CD4-positive, alpha-beta T cell treated with Interleukin-6 for 4 hours (primary cell): Measurements from ENCODE around the gene ADGRG6.
"Not testable (repeated sequence)": the region's sequence is repeated elsewhere in the genome, so short reads cannot be mapped to it uniquely, and the experiment has no call there.

Experiments used
- DNase-seq: peaks from one replicate; pipeline ENCODE4 v3.0.0-alpha.2; 2020; ENCODE audit warnings: mixed read lengths

The ADGRG6 gene

GRCh38 chr6:142414462-142415250 lies 112.8 kb downstream of the ADGRG6 start:
- no peak for DNase-seq

- DNase-seq: no peak
Observed at GRCh38 chr6:142416179-142416578, 114.4 kb downstream of the ADGRG6 start.

- no peak for DNase-seq
Observed at GRCh38 chr6:142416686-142417085, 114.9 kb downstream of the ADGRG6 start.

- DNase-seq: no peak
Observed at GRCh38 chr6:142417331-142417750, 115.5 kb downstream of the ADGRG6 start.

GRCh38 chr6:142419071-142419470 lies 117.3 kb downstream of the ADGRG6 start:
- no peak for DNase-seq

GRCh38 chr6:142420802-142421201 lies 119.0 kb downstream of the ADGRG6 start:
- DNase-seq: no peak

GRCh38 chr6:142421285-142422117 lies 119.7 kb downstream of the ADGRG6 start:
- no peak for DNase-seq

- DNase-seq: not testable (repeated sequence)
Observed at GRCh38 chr6:142426444-142427132, 124.8 kb downstream of the ADGRG6 start.

GRCh38 chr6:142428468-142428867 lies 126.7 kb downstream of the ADGRG6 start:
- not testable (repeated sequence) for DNase-seq

- no peak for DNase-seq
Observed at GRCh38 chr6:142429195-142429594, 127.4 kb downstream of the ADGRG6 start.

- no peak for DNase-seq
Observed at GRCh38 chr6:142433419-142433818, 131.6 kb downstream of the ADGRG6 start.

GRCh38 chr6:142438898-142439297 lies 137.1 kb downstream of the ADGRG6 start:
- DNase-seq: no peak

- no peak for DNase-seq
Observed at GRCh38 chr6:142440600-142441293, 138.9 kb downstream of the ADGRG6 start.

- DNase-seq: no peak
Observed at GRCh38 chr6:142441716-142442115, 139.9 kb downstream of the ADGRG6 start.

- no peak for DNase-seq
Observed at GRCh38 chr6:142443102-142443501, 141.3 kb downstream of the ADGRG6 start.

- no peak for DNase-seq
Observed at GRCh38 chr6:142443532-142443931, 141.7 kb downstream of the ADGRG6 start.

GRCh38 chr6:142444376-142444775 lies 142.6 kb downstream of the ADGRG6 start:
- DNase-seq: no peak

- DNase-seq: no peak
Observed at GRCh38 chr6:142444881-142445301, 143.1 kb downstream of the ADGRG6 start.

- no peak for DNase-seq
Observed at GRCh38 chr6:142446168-142446567, 144.4 kb downstream of the ADGRG6 start.

GRCh38 chr6:142446576-142446975 lies 144.8 kb downstream of the ADGRG6 start:
- no peak for DNase-seq

GRCh38 chr6:142448091-142448729 lies 146.4 kb downstream of the ADGRG6 start:
- DNase-seq: no peak

- not testable (repeated sequence) for DNase-seq
Observed at GRCh38 chr6:142450856-142451255, 149.0 kb downstream of the ADGRG6 start.
